GM21786 (cell line): ENCODE measurements around the gene LAMC2.
"Not testable (repeated sequence)": the region's sequence is repeated elsewhere in the genome, so short reads cannot be mapped to it uniquely, and the experiment has no call there.

ENCODE experiments used
- ATAC-seq: cut with Tn5 transposase; IDR thresholded peaks from one replicate; pipeline ENCODE4 v1.9.1; 2021; ENCODE audit not compliant: unreplicated experiment

LAMC2 gene

GRCh38 chr1:183236158-183236725, 50.2 kb downstream of the LAMC2 start:
- no peak for ATAC-seq

GRCh38 chr1:183237046-183237445, 51.0 kb downstream of the LAMC2 start:
- no peak for ATAC-seq

- ATAC-seq, result no peak
These were observed 52.0 kb downstream of the LAMC2 start for GRCh38 chr1:183238071-183238470.

- no peak for ATAC-seq
These were observed 53.2 kb downstream of the LAMC2 start for GRCh38 chr1:183239220-183239742.

GRCh38 chr1:183239793-183240525, 53.9 kb downstream of the LAMC2 start:
- no peak for ATAC-seq

- no peak for ATAC-seq
These were observed 54.4 kb downstream of the LAMC2 start for GRCh38 chr1:183240526-183240825.

GRCh38 chr1:183240853-183241252, 54.8 kb downstream of the LAMC2 start:
- not testable (repeated sequence) for ATAC-seq

GRCh38 chr1:183241471-183241870, 55.4 kb downstream of the LAMC2 start:
- ATAC-seq, result no peak

- no peak for ATAC-seq
These were observed 56.5 kb downstream of the LAMC2 start for GRCh38 chr1:183242556-183242955.

GRCh38 chr1:183243161-183244050, 57.3 kb downstream of the LAMC2 start:
- no peak for ATAC-seq

GRCh38 chr1:183244466-183244865, 58.4 kb downstream of the LAMC2 start:
- ATAC-seq, result no peak

GRCh38 chr1:183245357-183245756, 59.3 kb downstream of the LAMC2 start:
- no peak for ATAC-seq

- ATAC-seq, result no peak
These were observed 60.4 kb downstream of the LAMC2 start for GRCh38 chr1:183246436-183246835.

GRCh38 chr1:183247066-183247465, 61.0 kb downstream of the LAMC2 start:
- no peak for ATAC-seq

- ATAC-seq, result no peak
These were observed 61.4 kb downstream of the LAMC2 start for GRCh38 chr1:183247484-183247883.

- ATAC-seq, result no peak
These were observed 61.9 kb downstream of the LAMC2 start for GRCh38 chr1:183247931-183248330.

- no peak for ATAC-seq
These were observed 63.1 kb downstream of the LAMC2 start for GRCh38 chr1:183248989-183249691.

GRCh38 chr1:183249941-183250452, 63.9 kb downstream of the LAMC2 start:
- no peak for ATAC-seq

- no peak for ATAC-seq
These were observed 65.3 kb downstream of the LAMC2 start for GRCh38 chr1:183251101-183251958.

GRCh38 chr1:183251959-183252450, 65.9 kb downstream of the LAMC2 start:
- no peak for ATAC-seq
